Heart left ventricle (tissue), 13 donors: Measurements from ENCODE around the gene NUS1.

Experiments
- CTCF ChIP-seq, 12 donors: fragments of 200-600 bp; sonication (generic) in 4 of 12; IDR thresholded peaks; one replicate each; pipeline versions ENCODE4 v1.5.0 to v1.8.0; 2018 to 2022; ENCODE audit warnings: antibody characterized with exemption in 12 of 12, mild to moderate bottlenecking in 5 of 12
- POLR2A ChIP-seq, 2 donors: fragments of 450-650 bp; IDR thresholded peaks; one replicate each; pipeline ENCODE4 v1.6.1; 2017; ENCODE audit warnings: antibody characterized with exemption in 2 of 2, mild to moderate bottlenecking in 2 of 2, moderate library complexity in 2 of 2
- donor health status: ischemic (EF 13 %, LVEDD 7.1; RV severe dilation, severe dysfunction).
- donor health status: DM: no; HTN: yes; CAD: no.
- donor health status: DM: no; HTN: no; CAD: no.
- donor health status: ischemic (EF 25% LVEDD 6.9; RV normal size, moderate dysfunction).
- donor health status: ischemic (EF 25% LVEDD 5.7; RV mildly dilated, moderate dysfunction).
- donor health status: ischemic (EF 35%, LVEDD 5.7; RV mildly dilated, moderate dysfunction).
- donor health status: nonischemic (EF 11% LVEDD 7.7; RV severe dilation, severe dysfunction).
- donor health status: DM: yes; HTN: yes; CAD: no.
- donor health status: PGD.
- donor health status: ischemic (EF 29% LVEDD 5.4; RV normal size, mild dysfunction).
- donor health status: nonischemic (EF 23%, LVEDD 6.1; RV moderate dilation, normal function).

- TF ChIP-seq CTCF (IDR thresholded peaks at IDR 0.05) (no peak), POLR2A (IDR thresholded peaks at IDR 0.05) (no peak)
These were observed 11.9 kb downstream of the NUS1 start for GRCh38 chr6:117687021-117687648.
